Measurements from ENCODE around the gene CDK6. TPM values are rescaled to one million over a fixed set of nuclear protein-coding genes. Genes with fewer than 3 reads are reported as not detected.

CDK6 gene
- total RNA-seq, 4 donors from 2014 or later: 58.1 to 79.1 (median 68.3) TPM

- H3K9me3 ChIP-seq: no peaks in the 10 kb centered on the region
- TF ChIP-seq CTCF (IDR thresholded peaks at IDR 0.05): no peak
- TF ChIP-seq EP300 (IDR thresholded peaks at IDR 0.05): no peak
- TF ChIP-seq POLR2AphosphoS5 (IDR thresholded peaks at IDR 0.05): no peak
- no peaks in the 10 kb centered on the region for H3K27me3 ChIP-seq
- DNase-seq (ENCODE audit: low spot score in 2 of 2): no peak
- 85% methylated on average over 4 of the region's 4 CpGs for WGBS
- no peaks in the 10 kb centered on the region for H3K36me3 ChIP-seq
- H3K4me1 ChIP-seq: peaks cover 30% of the 10 kb centered on the region
- H3K4me3 ChIP-seq: no peak overlapping the region
- H3K27ac ChIP-seq: no peak overlapping the region
These were observed 194.4 kb downstream of the CDK6 start for GRCh38 chr7:92641921-92642511.

GRCh38 chr7:92639966-92640365 is 196.4 kb downstream of the CDK6 start:
- 79% methylated on average over 4 of the region's 4 CpGs for WGBS
- Histone ChIP-seq H3K4me3 (no peak overlapping the region), H3K9me3 (no peaks in the 10 kb centered on the region), H3K36me3 (no peaks in the 10 kb centered on the region), H3K27ac (no peak overlapping the region), H3K27me3 (no peaks in the 10 kb centered on the region), H3K4me1 (peaks cover 27% of the 10 kb centered on the region)
- no peak for TF ChIP-seq POLR2AphosphoS5 (IDR thresholded peaks at IDR 0.05)
- no peak for TF ChIP-seq POLR2A (IDR thresholded peaks at IDR 0.05)
- TF ChIP-seq CTCF (IDR thresholded peaks at IDR 0.05): no peak
- TF ChIP-seq EP300 (IDR thresholded peaks at IDR 0.05): no peak
- DNase-seq (ENCODE audit: low spot score in 2 of 2): no peak

- Histone ChIP-seq H3K9me3 (no peaks in the 10 kb centered on the region), H3K4me1 (peaks cover 32% of the 10 kb centered on the region), H3K27ac (no peak overlapping the region), H3K27me3 (no peaks in the 10 kb centered on the region), H3K36me3 (no peaks in the 10 kb centered on the region), H3K4me3 (no peak overlapping the region)
- TF ChIP-seq POLR2A (IDR thresholded peaks at IDR 0.05) (no peak), POLR2AphosphoS5 (IDR thresholded peaks at IDR 0.05) (no peak), EP300 (IDR thresholded peaks at IDR 0.05) (no peak), CTCF (IDR thresholded peaks at IDR 0.05) (no peak)
- no peak for DNase-seq (ENCODE audit: low spot score in 2 of 2)
- WGBS: 64% methylated on average over 9 of the region's 9 CpGs
These were observed 197.0 kb downstream of the CDK6 start for GRCh38 chr7:92639213-92639896.

GRCh38 chr7:92636018-92636560 is 200.3 kb downstream of the CDK6 start:
- no peak overlapping the region for H3K4me3 ChIP-seq

GRCh38 chr7:92635538-92635937 is 200.8 kb downstream of the CDK6 start:
- DNase-seq (ENCODE audit: low spot score in 2 of 2): no peak
- Histone ChIP-seq H3K36me3 (no peaks in the 10 kb centered on the region), H3K9me3 (no peaks in the 10 kb centered on the region), H3K27me3 (no peaks in the 10 kb centered on the region), H3K27ac (peak overlapping the region; percentile 77), H3K4me3 (no peak overlapping the region), H3K4me1 (peaks cover 50% of the 10 kb centered on the region)
- TF ChIP-seq POLR2AphosphoS5 (IDR thresholded peaks at IDR 0.05): no peak
- no peak for TF ChIP-seq POLR2A (IDR thresholded peaks at IDR 0.05)
- no peak for TF ChIP-seq EP300 (IDR thresholded peaks at IDR 0.05)
- no peak for TF ChIP-seq CTCF (IDR thresholded peaks at IDR 0.05)
- WGBS: 55% methylated on average over 4 of the region's 4 CpGs

More at GRCh38 chr7:92636018-92636560, 200.3 kb downstream of the CDK6 start:
- Histone ChIP-seq H3K27ac (no peak overlapping the region), H3K36me3 (no peaks in the 10 kb centered on the region), H3K27me3 (no peaks in the 10 kb centered on the region), H3K4me1 (peaks cover 50% of the 10 kb centered on the region), H3K9me3 (no peaks in the 10 kb centered on the region)
- 96% methylated on average over 5 of the region's 5 CpGs for WGBS
- DNase-seq (ENCODE audit: low spot score in 2 of 2): no peak
- TF ChIP-seq POLR2AphosphoS5 (IDR thresholded peaks at IDR 0.05): no peak
